Midbrain (tissue), 1 donor: ENCODE measurements around the gene FKBP1B.
"Not testable (repeated sequence)": the region's sequence is repeated elsewhere in the genome, so short reads cannot be mapped to it uniquely, and the experiment has no call there.

ENCODE experiments used
- DNase-seq: peaks from one replicate; lab custom pipeline; 2025; lab: John Stamatoyannopoulos, UW

Gene FKBP1B

DNA sequence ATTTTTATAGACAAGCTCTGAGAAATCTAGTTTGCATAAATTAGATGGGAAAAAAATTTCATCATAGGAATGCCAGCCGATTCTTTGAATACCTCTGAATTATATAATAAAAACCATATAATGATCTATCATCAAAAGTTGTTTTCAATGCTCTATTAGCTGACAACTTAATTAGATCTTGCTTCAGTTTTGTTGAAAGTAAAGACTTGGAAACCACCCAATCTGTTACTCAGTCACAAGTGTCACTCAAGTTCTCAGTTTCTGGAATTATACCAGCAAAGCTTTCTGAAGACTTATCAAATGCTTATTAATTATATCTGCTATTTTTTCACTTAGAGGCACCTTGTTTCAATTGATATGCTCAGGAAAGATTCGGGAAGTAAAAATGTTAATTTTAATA is 52.5 kb downstream of the FKBP1B start:
- DNase-seq = no peak

DNA sequence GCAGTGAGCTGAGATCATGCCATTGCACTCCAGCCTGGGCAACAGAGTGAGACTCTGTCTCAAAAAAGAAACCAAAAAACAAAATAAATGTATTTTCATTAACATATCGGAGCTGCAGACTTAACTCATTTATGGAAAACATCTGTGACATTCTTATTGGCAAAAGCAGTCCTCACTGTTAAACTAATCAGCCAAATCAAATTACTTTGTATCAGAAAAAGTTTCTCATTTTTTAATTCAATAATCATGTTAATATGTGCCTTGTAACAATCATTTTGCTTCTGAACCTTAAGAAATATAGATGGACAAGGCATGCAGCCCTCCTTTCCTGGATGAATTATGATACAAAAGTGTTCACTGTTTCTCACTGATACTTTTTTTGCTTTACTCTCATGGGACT is 53.1 kb downstream of the FKBP1B start:
- no peak for DNase-seq

DNA sequence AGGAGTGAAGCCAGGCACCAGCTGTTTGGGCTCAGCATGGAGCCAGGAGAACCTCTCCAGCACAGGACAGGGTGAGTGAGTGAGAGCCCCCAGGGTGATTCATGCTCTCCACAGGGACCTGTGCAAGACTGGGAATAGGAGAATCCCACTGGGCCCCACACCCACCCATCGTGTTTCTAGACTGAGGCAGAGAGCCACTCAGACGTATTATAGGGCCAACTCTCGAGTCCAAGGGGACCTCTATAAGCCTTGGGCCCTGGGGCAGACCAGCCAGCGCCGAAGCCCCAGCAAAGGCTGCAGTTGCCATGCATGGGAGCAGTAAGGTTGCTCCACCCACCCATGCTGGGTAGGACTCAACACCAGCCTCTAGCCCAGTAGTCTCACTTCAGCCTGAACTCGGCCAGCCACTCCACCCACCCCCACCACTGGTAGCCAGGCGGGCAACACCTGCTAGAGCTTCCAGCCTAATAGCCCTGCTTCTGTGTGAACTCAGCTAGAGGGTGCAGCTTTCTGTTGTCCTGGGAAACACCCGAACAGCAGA is 54.6 kb downstream of the FKBP1B start:
- DNase-seq = no peak

DNA sequence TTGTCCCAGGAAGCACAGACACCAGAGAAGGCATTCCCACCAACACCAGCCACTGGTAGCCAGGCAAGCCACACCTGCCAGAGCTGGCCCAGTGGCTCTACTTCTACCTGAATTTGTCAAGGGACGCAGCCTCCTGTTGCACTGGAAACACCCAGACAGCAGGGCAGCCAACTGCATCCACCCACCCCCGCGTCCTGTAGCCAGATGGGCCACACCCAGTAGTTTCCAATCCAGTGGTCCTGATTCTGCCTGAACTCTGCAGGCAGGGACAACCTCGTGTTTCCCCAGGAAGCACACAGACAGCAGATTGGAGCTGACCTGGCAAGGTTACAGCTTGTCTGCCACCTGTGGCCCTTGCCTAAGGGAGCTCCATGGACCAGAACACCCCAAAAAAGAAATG is 55.4 kb downstream of the FKBP1B start:
- no peak for DNase-seq

DNA sequence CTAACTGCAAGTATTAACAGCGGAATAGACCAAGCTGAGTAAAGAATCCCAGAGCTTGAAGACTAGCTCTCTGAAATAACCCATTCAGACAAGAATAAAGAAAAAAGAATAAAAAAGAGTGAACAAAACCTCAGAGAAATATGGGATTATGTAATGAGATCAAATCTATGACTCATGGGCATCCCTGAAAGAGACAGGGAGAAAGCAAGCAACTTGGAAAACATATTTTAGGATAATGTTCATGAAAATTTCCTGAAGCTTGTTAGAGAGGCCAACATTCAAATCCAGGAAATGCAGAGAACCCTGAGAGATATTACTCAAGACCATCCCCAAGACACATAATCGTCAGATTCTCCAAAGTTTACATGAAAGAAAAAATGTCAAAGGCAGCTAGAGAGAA is 56.3 kb downstream of the FKBP1B start:
- DNase-seq = no peak

DNA sequence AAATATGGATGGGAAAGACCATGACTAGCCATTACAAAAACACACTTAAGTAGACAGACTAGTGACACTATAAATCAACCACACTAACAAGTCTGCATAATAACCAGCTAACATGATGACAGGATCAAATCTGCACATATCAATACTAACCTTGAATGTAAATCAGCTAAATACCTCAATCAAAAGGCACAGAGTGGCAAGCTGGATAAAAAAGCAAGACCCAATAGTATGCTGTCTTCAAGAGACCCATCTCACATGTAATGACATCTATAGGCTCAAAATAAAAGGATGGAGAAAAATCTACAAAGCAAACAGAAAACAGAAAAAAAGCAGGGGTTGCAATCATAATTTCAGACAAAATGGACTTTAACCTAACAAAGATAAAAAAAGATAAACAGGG is 57.2 kb downstream of the FKBP1B start:
- no peak for DNase-seq

DNA sequence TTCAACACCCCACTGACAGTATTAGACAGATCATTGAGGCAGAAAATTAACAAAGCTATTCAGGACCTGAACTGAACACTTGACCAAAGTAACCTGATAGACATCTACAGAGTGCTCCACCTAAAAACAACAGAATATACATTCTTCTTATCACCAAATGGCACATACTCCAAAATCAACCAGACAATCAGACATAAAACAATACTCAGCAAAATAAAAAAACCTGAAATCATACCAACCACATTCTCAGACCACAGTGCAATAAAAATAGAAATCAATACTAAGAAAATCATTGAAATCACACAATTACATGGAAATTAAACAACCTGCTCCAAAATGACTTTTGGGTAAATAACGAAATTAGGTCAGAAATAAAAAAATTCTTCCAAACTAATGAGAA is 57.8 kb downstream of the FKBP1B start:
- DNase-seq = no peak

DNA sequence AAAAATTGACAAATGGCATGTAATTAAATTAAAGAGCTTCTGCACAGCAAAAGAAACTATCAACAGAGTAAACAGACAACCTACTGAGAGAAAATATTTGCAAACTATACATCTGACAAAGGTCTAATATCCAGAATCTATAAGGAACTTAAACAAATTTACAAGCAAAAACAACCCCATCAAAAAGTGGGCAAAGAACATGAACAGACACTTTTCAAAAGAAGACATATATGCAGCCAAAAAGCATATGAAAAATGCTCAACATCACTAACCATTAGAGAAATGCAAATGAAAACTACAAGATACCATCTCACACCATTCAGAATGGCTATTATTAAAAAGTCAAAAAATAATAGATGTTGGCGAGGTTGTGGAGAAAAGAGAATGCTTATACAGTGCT is 59.9 kb downstream of the FKBP1B start:
- not testable (repeated sequence) for DNase-seq

DNA sequence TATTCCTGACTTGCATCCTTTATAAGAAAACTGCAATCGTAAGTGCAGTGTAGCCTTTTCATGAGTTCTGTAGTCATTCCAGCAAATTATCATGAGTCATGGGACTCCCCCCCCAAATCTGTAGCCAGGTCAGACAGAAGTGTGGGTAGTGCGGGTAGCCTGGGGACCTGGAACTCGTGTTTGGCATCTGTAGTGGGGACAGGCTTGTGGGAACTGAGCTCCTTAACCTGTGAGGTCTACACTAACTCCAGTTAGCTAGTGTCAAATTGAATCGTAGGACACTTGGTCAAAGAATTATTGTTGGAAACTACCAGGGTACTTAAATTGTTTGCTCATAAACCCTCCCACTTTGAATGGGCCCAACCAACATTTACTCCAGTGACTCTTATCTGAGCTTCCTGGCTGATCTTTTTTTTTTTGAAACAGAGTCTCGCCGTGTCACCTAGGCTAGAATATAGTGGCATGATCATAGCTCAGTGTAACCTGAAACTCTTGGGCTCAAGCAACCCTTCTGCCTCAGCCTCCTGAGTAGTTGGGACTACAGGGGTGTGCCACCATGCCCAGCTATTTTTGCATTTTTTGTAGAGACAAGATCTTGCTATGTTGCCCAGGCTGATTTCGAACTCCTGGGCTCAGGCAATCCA is 61.2 kb downstream of the FKBP1B start:
- no peak for DNase-seq

DNA sequence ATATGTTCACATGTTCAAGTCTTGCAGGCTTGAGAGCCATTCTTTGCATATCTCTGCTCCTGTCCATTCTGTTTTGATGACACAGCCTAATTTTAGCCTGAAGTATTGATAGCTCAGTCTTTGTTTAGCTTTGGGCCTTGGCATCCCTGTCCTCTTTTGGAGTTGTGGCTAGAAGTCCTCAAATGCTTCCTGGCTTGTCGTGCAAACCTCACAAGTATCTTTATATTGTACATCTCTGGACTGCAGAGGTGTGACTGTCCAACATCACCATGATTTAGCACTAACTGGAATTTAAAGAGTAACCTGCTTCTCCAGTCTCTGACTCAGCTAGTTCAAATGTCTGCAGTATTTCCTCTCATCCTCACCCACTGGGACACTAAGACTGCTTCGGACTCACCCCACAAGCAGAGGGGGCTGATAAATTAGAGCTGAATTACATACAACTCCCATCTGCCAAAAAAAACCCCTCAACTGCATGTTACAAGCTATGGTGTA is 61.9 kb downstream of the FKBP1B start:
- no peak for DNase-seq
